HG02763 (cell line): ENCODE measurements around the gene GRM4.
"Not testable (repeated sequence)": the region's sequence is repeated elsewhere in the genome, so short reads cannot be mapped to it uniquely, and the experiment has no call there.

ENCODE experiments used
- ATAC-seq: cut with Tn5 transposase; IDR thresholded peaks from one replicate; pipeline ENCODE4 v1.9.1; 2021; ENCODE audit warnings: mild to moderate bottlenecking, moderate library complexity; ENCODE audit not compliant: unreplicated experiment

The GRM4 gene

DNA sequence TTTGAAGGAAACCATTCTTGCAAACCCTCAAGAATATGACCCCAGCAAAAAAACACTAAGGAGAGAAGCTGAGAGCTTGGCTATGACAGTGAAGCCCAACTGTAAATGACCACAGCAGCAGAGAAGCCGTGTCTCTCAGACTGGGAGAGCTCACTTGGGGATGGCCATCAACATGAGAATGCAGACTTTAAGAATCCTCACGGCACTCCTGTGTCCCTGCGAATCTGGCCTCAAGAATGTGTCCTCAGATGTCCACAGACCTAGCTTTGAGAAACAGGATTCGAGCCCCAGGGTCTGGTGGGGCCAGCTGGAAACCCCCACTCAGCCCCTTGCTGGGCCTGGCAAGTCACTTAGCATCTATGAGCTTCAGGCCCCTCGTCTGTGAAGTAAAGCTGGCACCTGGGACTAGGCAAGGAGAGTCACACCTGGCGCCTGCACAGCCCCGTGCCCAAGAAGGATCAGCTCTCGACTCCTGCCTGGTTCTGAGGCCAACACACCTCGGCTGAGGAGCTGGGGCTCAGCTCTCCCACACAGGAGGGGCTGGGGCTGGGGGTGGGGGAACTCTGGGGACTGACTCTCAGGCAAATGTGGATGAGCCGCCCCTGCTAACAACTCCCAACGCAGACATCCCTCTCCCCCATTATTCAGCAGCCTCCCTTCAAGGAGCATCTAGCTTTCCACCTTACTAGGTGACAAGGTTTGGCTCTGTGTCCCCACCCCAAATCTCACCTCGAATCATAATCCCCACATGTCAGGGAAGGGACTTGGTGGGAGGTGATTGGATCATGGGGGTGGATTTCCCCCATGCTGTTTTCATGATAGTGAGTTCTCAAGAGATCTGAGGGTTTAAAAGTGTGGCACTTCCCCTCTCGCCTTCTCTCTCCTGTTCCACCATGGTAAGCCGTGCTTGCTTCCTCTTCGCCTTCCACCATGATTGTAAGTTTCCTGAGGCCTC lies 97.7 kb downstream of the GRM4 start:
- no peak for ATAC-seq

GRCh38 chr6:34046617-34047016 lies 99.3 kb downstream of the GRM4 start:
- no peak for ATAC-seq

- no peak for ATAC-seq
Measured at GRCh38 chr6:34045771-34046170, 100.1 kb downstream of the GRM4 start.

DNA sequence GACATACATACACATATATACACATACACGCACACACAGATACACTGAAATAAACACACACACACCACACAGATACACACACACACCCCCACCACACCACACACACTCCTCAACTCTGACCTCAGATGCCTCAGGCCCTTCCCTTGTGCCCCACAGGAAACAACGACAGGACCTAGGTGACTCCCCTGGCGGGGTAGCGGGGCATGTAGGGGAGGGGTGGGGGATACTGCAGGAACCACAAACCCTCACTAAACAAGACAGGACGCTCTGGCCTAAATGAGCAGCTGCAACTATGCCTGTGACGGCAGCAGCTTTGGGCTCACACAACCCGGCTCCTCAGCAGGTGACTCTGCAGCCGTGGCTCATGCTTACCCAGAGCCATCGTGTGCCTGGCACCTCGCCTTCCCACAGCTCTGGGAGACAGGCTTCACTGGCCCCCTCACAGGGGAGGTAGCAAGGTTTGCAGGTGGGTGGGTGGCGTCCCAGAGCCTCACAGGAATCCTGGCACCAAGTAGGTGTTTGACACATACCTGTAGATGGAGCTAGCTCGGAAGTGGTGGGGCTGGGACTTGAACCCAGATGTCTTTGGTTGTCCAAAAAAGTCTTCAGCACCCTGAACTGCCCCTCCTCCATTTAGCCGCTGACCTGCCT lies 100.8 kb downstream of the GRM4 start:
- ATAC-seq = no peak

DNA sequence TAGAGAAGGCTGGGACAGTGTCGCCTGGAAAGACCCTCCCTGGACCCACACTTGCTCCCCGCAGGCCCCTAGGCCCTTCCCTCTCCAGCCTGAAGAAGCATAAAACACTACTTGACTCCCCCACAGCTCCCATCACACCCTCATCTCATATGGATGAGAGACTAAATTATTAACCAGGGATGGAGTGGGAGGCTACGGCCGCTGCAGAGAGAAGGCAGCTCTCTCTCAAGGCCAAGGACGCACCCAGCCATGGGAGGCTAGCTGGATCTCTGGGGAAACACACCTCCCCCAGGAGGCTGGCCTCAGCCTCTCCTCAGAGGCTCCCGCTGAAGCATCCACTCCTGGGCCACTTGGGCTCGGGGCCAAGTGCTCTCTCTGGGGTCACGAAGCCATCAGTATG lies 102.5 kb downstream of the GRM4 start:
- no peak for ATAC-seq

- ATAC-seq = not testable (repeated sequence)
Measured at GRCh38 chr6:34041998-34042397, 103.9 kb downstream of the GRM4 start.

DNA sequence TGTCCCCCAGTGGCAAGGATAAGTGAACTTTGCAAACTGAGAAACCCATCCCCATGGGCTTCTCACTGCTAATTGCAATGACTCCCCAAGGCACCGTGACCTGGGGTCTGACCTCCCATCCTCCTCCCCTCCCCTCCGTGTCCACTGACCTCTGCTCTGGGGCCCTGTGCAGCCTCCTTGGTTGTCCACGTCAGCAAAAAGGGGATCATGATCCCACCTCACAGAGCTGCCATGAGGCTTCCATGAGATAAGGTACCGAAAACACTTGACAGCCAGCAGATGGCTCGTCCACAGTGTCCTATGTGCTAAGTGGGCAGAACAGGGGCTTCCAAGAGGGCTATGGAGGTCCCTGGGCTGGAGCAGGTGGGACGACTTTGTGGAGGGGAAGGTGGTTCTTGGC lies 104.5 kb downstream of the GRM4 start:
- ATAC-seq = no peak

- no peak for ATAC-seq
Measured at GRCh38 chr6:34039943-34040342, 105.9 kb downstream of the GRM4 start.

DNA sequence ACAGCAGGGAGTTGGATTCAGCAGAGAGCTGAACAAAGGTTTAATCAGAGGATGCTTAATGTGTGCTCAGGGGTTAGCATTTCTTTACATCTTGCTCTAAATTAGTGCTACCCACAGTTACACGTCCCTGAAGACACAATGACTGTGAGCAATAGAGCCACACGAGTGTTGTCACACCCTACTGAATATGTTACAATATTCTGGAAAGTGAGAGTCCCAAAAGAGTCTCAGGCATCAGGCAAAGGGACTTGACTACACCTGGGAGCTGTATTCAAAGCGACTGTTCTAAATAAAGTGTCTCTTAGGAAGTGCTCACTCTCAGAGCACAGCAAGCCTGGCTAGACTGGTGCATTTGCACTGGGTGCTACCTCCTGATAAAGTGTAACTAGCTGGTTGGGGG lies 108.7 kb downstream of the GRM4 start:
- no peak for ATAC-seq

GRCh38 chr6:34036357-34037069 lies 109.4 kb downstream of the GRM4 start:
- ATAC-seq = no peak

DNA sequence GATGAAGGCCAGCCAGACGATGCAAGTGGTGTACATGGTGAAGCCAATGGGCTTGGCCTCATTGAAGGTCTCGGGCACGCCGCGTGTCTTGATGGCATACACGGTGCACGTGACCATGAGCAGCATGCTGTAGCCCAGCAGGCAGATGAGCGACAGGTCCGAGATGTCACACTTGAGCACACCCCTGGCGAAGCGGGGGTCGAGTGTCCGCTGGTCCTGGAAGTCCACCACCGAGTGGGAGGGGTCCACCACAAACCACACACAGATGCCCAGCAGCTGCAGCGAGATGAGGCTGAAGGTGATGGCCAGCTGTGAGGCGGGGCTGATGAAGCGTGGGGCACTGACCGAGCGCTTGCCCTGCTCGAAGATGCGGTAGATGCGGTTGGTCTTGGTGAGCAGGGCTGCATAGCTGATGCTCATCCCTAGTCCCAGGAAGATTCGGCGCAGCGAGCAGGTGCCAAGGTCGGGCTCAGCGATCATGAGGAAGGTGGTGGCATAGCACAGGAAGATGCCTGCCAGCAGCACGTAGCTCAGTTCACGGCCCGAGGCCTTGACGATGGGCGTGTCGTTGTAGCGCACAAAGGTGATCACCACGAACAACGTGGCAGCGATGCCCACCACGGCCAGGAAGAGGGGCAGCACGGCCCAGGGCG lies 110.1 kb downstream of the GRM4 start:
- ATAC-seq = no peak

DNA sequence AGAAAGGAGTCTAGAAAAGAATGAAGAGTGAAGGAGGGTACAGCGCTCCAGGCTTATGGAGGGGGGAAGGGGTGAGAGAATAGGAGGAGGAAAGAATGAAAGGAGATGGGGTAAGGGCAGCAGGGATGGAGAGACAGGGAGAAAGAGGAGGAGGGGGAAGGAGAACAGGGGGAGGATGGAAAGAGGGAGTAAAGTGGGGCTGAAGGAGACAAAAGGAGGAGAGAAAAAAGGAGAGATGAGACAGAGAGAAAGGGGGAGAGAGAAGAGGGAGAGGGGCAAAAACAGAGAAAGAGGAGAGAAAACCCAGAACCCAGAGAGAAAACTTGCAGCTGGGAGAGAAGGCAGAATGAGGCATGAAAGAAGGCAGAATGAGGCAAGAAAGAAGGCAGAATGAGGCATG lies 110.7 kb downstream of the GRM4 start:
- ATAC-seq = no peak

DNA sequence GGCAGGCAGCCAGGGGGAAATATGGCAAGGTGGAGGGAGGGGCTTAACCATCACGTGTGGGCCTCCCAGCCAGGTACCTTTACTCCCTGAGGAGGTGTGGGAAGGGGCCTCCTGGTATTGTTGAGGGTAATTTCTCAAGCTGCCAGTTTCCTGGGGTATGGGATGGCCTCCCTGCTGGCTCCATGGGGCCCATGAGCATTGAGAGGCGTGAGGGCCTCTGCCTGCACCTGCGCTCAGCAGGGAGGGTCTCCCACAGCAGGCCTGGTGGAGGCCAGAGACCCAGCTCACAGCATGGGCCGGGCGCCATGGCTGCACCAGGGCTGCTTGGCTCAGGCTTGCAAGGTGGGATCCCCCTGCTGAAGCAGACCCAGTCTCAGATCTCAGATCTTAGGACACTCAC lies 113.0 kb downstream of the GRM4 start:
- ATAC-seq = no peak

GRCh38 chr6:34031625-34032383 lies 114.1 kb downstream of the GRM4 start:
- no peak for ATAC-seq

DNA sequence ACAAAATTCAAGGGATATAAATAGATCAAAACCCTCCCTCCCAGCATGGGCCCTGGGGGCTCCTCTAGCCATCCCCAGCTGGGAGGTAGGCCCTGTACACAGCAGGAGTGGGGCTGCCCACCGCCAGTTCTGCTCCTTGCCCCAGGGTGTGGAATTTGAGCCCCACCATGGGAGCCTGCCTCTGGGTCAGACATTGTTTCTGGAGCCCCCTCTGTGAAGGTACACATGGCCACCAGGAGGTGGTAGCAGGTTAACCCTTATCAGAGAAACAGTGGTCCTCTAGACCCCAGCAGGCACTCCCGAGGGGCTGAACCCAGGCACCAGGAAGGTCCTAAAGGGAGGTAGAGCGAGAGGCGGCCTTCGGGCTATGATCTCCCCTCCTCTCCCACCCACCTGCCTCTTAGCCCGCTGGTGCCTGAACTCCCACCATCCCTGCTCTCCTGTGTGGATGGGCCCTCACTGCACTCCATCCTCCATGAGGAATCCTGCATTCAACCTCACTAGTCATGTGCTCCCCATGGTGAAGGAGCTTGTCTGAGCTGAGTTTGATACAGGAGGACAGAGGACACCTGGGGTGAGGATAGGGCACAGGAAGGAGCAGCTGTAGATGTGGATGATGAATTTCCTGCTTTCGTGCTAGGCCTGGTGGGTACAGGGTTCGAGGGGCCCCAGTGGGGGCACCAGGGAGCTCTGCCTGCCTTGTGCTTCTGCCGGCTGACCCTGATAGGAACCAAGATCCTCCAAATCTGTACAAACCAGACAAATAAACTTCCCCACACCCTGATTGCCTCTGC lies 114.9 kb downstream of the GRM4 start:
- ATAC-seq = no peak

GRCh38 chr6:34029489-34030280 lies 116.2 kb downstream of the GRM4 start:
- ATAC-seq = no peak

DNA sequence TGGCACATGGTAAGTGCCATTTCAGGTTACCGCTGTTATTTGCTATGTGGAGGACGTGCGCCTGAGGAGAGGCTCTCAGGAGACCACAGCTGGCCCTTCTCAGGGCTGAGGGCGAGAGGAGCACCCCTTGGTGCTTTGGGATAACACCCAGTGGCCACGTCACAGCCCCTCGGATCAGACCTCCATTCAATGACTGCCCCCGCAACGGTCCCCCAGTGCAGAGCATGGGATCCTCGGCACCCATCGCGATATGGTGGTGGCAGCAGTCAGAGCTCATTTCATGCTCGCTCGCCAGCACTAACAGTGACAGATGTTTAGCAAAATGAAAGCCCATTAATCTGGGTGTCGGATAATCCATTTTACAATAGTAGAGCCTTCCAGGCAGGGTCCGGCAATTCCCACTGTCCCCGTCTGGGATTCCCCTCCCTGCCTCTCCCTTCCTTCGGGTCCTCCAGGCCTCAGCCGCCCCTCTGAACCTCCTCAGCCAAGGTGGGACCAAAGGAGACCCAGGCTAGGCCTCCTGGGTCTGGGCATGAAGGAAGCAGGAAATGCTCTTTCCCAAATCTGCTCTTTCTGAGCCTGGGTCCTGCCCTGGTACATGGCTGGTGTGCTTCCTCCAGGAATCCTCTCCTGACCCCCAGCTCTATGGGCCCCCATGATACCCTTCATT lies 117.1 kb downstream of the GRM4 start:
- no peak for ATAC-seq

DNA sequence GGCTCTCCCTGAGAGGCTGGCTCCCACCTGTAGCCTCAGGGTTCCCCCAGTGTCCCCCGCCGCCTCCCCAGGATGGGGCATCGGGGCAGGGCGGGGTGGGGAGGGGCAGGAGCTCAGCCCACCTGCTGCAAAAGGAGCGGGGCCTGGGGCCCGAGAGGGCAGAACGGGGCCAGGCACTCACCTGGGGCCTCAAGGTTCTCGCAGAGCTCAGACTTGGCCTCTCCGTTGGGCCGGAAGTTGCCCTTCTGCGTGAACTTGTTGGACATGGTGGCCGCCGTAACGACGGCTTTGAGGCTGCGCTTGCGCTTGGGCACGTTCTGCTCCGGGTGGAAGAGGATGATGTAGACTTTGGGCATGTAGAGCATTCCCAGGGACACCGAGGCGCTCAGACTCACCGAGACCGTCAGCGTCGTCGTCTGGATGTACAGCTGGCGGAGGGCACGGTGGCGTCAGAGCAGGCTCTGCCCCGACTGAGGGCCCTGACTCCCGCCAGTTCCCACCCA lies 117.9 kb downstream of the GRM4 start:
- no peak for ATAC-seq
